Stomach (tissue), 9 donors: ENCODE results near the gene BCAM. TPM values are rescaled to one million over a fixed set of nuclear protein-coding genes. Genes with fewer than 3 reads are reported as not detected.
A peak's percentile ranks its signal among the peaks of the same experiment; 100 is the strongest.

Experiments
- DNase-seq, 2 donors: peaks; one replicate each; pipeline versions ENCODE4 v3.0.0 to v3.0.0-alpha.2; 2013 to 2019
- H3K27ac ChIP-seq, 5 donors: fragments of 200-600 bp in 4 of 5; sonication (generic) in 4 of 5; one replicate each; pipeline ENCODE4 v1.5.1; 2013 to 2019; ENCODE audit warnings: mild to moderate bottlenecking in 1 of 5, moderate library complexity in 1 of 5
- H3K27me3 ChIP-seq, 3 donors: fragments of 200-600 bp; sonication (generic); one replicate each; pipeline ENCODE4 v1.5.1; 2017 to 2019; ENCODE audit warnings: mixed run types in 1 of 3
- H3K36me3 ChIP-seq, 4 donors: fragments of 200-600 bp; sonication (generic); 1 replicate in 3 of 4; 2 replicates in 1 of 4; pipeline ENCODE4 v1.5.1; 2016 to 2019
- H3K4me1 ChIP-seq, 4 donors: fragments of 200-600 bp; sonication (generic); one replicate each; pipeline ENCODE4 v1.5.1; 2016 to 2019
- H3K4me3 ChIP-seq, 4 donors: fragments of 200-600 bp; sonication (generic) in 3 of 4; one replicate each; pipeline ENCODE4 v1.5.1; 2016 to 2019; ENCODE audit warnings: mild to moderate bottlenecking in 1 of 4
- H3K9me3 ChIP-seq, 4 donors: fragments of 200-600 bp; sonication (generic); one replicate each; pipeline ENCODE4 v1.5.1; 2016 to 2019
- EP300 ChIP-seq: sonication (generic); formaldehyde crosslinking; IDR thresholded peaks from one replicate; pipeline ENCODE4 v1.6.1; 2017; ENCODE audit warnings: antibody characterized with exemption
- POLR2A ChIP-seq, 4 donors: fragments of 450-650 bp; IDR thresholded peaks; one replicate each; pipeline ENCODE4 v1.6.1; 2016; ENCODE audit warnings: antibody characterized with exemption in 4 of 4, control low read depth in 2 of 4, mild to moderate bottlenecking in 1 of 4, moderate library complexity in 1 of 4
- POLR2AphosphoS5 ChIP-seq, 3 donors: sonication (generic); formaldehyde crosslinking; IDR thresholded peaks; one replicate each; pipeline ENCODE4 v1.6.1; 2016; ENCODE audit warnings: antibody characterized with exemption in 3 of 3
- WGBS, 5 donors: extraction: QIAGEN DNeasy Blood & Tissue Kit in 3 of 5; methylation state at CpG; one replicate each; pipeline versions ENCODE4 v1.1.5 to v1.1.7; 2013 to 2018; 5-methylcytosine and 5-hydroxymethylcytosine counted together
- intact Hi-C: fragments of 100-400 bp; cut with DNase I; formaldehyde crosslinking; loops from one replicate; pipeline ENCODE4 v1.15.1; 2023; ENCODE audit warnings: low total_unique reads
- polyA plus RNA-seq, 3 donors: library from polyadenylated mRNA; stranded (reverse); fragments of 200-250 nt; gene quantifications; one replicate each; pipeline ENCODE4 v1.2.3, GENCODE V29; 2013
- total RNA-seq, 5 donors: library from RNA; depleted of rRNA; stranded (reverse); fragments of >200 nt; gene quantifications; one replicate each; pipeline versions ENCODE4 v1.1.0 to v1.2.3, GENCODE V29; 2014 to 2016
- TF ChIP-seq, protein P1 (sequence below), 7 experiments: fragments of 450-650 bp in 4 of 7; fragments of 200-600 bp in 3 of 7; sonication (generic) in 3 of 7; IDR thresholded peaks; one replicate each; pipeline ENCODE4 v1.5.1; 2016 to 2019; ENCODE audit warnings: antibody characterized with exemption in 7 of 7, control low read depth in 2 of 7, mild to moderate bottlenecking in 1 of 7
- donor health status: healthy with polysubstance abuse.
- donor health status: Bipolar disorder and iron deficiency.
- donor health status: healthy.

BCAM gene
- total and polyA plus RNA-seq, 8 donors, result 7.3 to 265 (median 36.5) TPM

- TF ChIP-seq POLR2A (IDR thresholded peaks at IDR 0.05) (no peak), POLR2AphosphoS5 (IDR thresholded peaks at IDR 0.05) (no peak), EP300 (no peak)
Measured at GRCh38 chr19:44809577-44810233, 802 bp downstream of the BCAM start.

GRCh38 chr19:44810234-44811121 lies 1.6 kb downstream of the BCAM start:
- WGBS, 5 donors, result 62 to 76% (median 71%) methylated on average over 13 of the region's 13 CpGs
- Histone ChIP-seq H3K4me1 (peaks cover 24 to 44% (median 33%) of the 10 kb centered on the region in 4 donors), H3K27ac (peak overlapping the region in 1 of 5 donors; percentile 81), H3K27me3 (peaks cover 0 to 10% (median 0%) of the 10 kb centered on the region in 3 donors), H3K36me3 (peaks cover 0 to 29% (median 24%) of the 10 kb centered on the region in 4 donors), H3K9me3 (no peaks in the 10 kb centered on the region), H3K4me3 (peak overlapping the region; percentile 55 to 66 (median 57))
- no peak for DNase-seq
- TF ChIP-seq EP300, result no peak
- intact Hi-C loops, result no loop called here

More at GRCh38 chr19:44809577-44810233, 802 bp downstream of the BCAM start:
- H3K9me3 ChIP-seq, result no peaks in the 10 kb centered on the region
- WGBS, 5 donors, result 27 to 44% (median 30%) methylated on average over 6 to 7 of the region's 7 CpGs
- peaks cover 24 to 44% (median 33%) of the 10 kb centered on the region in 4 donors for H3K4me1 ChIP-seq
- H3K36me3 ChIP-seq, result peaks cover 0 to 23% (median 18%) of the 10 kb centered on the region in 4 donors
- peak overlapping the region; percentile 55 to 66 (median 57) for H3K4me3 ChIP-seq
- peak overlapping the region in 4 of 5 donors; percentile 73 to 84 (median 82) for H3K27ac ChIP-seq
- peaks cover 0 to 10% (median 0%) of the 10 kb centered on the region in 3 donors for H3K27me3 ChIP-seq
- peak in 1 of 2 donors; percentile 33 for DNase-seq
- intact Hi-C loops, result no loop called here

DNA sequence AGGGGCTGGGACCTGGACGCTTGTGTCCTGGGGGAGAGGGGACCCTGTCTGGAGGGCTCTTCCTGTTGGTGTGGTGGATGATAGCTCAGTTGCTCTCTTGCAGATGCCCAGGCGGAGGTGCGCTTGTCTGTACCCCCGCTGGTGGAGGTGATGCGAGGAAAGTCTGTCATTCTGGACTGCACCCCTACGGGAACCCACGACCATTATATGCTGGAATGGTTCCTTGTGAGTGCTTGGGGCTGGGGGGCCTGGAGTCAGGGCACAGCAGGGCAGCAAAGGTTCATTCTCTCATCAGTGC lies 2.2 kb downstream of the BCAM start:
- no peaks in the 10 kb centered on the region for H3K9me3 ChIP-seq
- 80 to 94% (median 92%) methylated on average over 3 to 7 of the region's 7 CpGs for WGBS, 5 donors
- intact Hi-C loops, result no loop called here
- peaks cover 0 to 35% (median 24%) of the 10 kb centered on the region in 4 donors for H3K36me3 ChIP-seq
- H3K27ac ChIP-seq, result no peak overlapping the region
- H3K4me1 ChIP-seq, result peaks cover 24 to 44% (median 33%) of the 10 kb centered on the region in 4 donors
- H3K27me3 ChIP-seq, result peaks cover 0 to 10% (median 0%) of the 10 kb centered on the region in 3 donors
- H3K4me3 ChIP-seq, result no peak overlapping the region
- TF ChIP-seq EP300 (no peak), POLR2AphosphoS5 (IDR thresholded peaks at IDR 0.05) (no peak)
- TF ChIP-seq, protein P1, sequence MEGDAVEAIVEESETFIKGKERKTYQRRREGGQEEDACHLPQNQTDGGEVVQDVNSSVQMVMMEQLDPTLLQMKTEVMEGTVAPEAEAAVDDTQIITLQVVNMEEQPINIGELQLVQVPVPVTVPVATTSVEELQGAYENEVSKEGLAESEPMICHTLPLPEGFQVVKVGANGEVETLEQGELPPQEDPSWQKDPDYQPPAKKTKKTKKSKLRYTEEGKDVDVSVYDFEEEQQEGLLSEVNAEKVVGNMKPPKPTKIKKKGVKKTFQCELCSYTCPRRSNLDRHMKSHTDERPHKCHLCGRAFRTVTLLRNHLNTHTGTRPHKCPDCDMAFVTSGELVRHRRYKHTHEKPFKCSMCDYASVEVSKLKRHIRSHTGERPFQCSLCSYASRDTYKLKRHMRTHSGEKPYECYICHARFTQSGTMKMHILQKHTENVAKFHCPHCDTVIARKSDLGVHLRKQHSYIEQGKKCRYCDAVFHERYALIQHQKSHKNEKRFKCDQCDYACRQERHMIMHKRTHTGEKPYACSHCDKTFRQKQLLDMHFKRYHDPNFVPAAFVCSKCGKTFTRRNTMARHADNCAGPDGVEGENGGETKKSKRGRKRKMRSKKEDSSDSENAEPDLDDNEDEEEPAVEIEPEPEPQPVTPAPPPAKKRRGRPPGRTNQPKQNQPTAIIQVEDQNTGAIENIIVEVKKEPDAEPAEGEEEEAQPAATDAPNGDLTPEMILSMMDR (IDR thresholded peaks at IDR 0.05), result no peak
- no peak for DNase-seq

- 85 to 93% (median 88%) methylated on average over 23 to 28 of the region's 28 CpGs for WGBS, 5 donors
- peaks cover 0 to 10% (median 0%) of the 10 kb centered on the region in 3 donors for H3K27me3 ChIP-seq
- no peak overlapping the region for H3K27ac ChIP-seq
- H3K4me1 ChIP-seq, result peaks cover 21 to 39% (median 31%) of the 10 kb centered on the region in 4 donors
- H3K4me3 ChIP-seq, result no peak overlapping the region
- H3K36me3 ChIP-seq, result peaks cover 0 to 36% (median 24%) of the 10 kb centered on the region in 4 donors
- no peaks in the 10 kb centered on the region for H3K9me3 ChIP-seq
- DNase-seq, result no peak
- intact Hi-C loops, result no loop called here
- TF ChIP-seq POLR2A (IDR thresholded peaks at IDR 0.05), result no peak
- TF ChIP-seq POLR2AphosphoS5 (IDR thresholded peaks at IDR 0.05), result no peak
- TF ChIP-seq, protein P1 (IDR thresholded peaks at IDR 0.05), result no peak
- TF ChIP-seq EP300, result no peak
Measured at GRCh38 chr19:44812142-44812718, 3.3 kb downstream of the BCAM start.
